SK-N-SH (cell line): Measurements from ENCODE around the gene BRI3BP. TPM values are rescaled to one million over a fixed set of nuclear protein-coding genes. Genes with fewer than 3 reads are reported as not detected.

Experiments
- CTCF ChIA-PET: fragments of 300-600, 350-600 bp; formaldehyde crosslinking; extraction: SDS; loops from one replicate; lab custom pipeline; 2021; lab: Yijun Ruan, JAX
- POLR2A ChIA-PET: fragments of 350-600 bp; sonication (Branson Sonifier 250); formaldehyde crosslinking; extraction: SDS; loops from one replicate; lab custom pipeline; 2020; ENCODE audit warnings: antibody characterized with exemption, inconsistent platforms; lab: Yijun Ruan, JAX
- DNase-seq: peaks from one replicate; pipeline ENCODE4 v3.0.0; 2012
- H2AFZ ChIP-seq: fragments of 200-600 bp; sonication (generic); 2 replicates; pipeline ENCODE4 v1.8.1; 2016; ENCODE audit warnings: antibody characterized with exemption, mild to moderate bottlenecking, low read depth
- H3F3A ChIP-seq: fragments of 200-600 bp; sonication (generic); replicated peaks from 2 replicates; pipeline ENCODE3; 2016; ENCODE audit warnings: antibody characterized with exemption, mild to moderate bottlenecking; ENCODE audit not compliant: insufficient read depth
- H3K27ac ChIP-seq, 2 experiments: fragments of 200-500 bp in 1 of 2; fragments of 200-600 bp in 1 of 2; sonication (Bioruptor generic) in 1 of 2; sonication (generic), shearing (Covaris generic) in 1 of 2; 2 replicates each; pipeline versions ENCODE4 v1.5.1 to v1.6.1; 2014 to 2016; ENCODE audit warnings: low read depth in 2 of 2, inconsistent platforms in 1 of 2, low read length in 1 of 2, mild to moderate bottlenecking in 1 of 2, mixed read lengths in 1 of 2
- H3K27me3 ChIP-seq: fragments of 200-600 bp; sonication (generic), shearing (Covaris generic); 2 replicates; pipeline ENCODE4 v1.6.1; 2016; ENCODE audit warnings: mixed run types; ENCODE audit not compliant: insufficient read depth
- H3K36me3 ChIP-seq, 2 experiments: fragments of 200-500 bp in 1 of 2; fragments of 200-600 bp in 1 of 2; sonication (Bioruptor generic) in 1 of 2; sonication (generic) in 1 of 2; replicated peaks in 1 of 2; 2 replicates each; pipeline versions ENCODE3 to v1.5.1; 2014 to 2016; ENCODE audit warnings: low read length in 1 of 2, mild to moderate bottlenecking in 1 of 2; ENCODE audit not compliant: insufficient read depth in 2 of 2, control insufficient read depth in 1 of 2
- H3K4me1 ChIP-seq, 2 experiments: fragments of 200-500 bp in 1 of 2; fragments of 200-600 bp in 1 of 2; sonication (Bioruptor generic) in 1 of 2; sonication (generic), shearing (Covaris generic) in 1 of 2; 2 replicates each; pipeline versions ENCODE4 v1.5.1 to v1.6.1; 2014 to 2016; ENCODE audit warnings: low read depth in 1 of 2, low read length in 1 of 2, mixed run types in 1 of 2; ENCODE audit not compliant: insufficient read depth in 2 of 2, control insufficient read depth in 1 of 2
- H3K4me2 ChIP-seq: fragments of 200-600 bp; sonication (generic), shearing (Covaris generic); 2 replicates; pipeline ENCODE4 v1.6.1; 2017; ENCODE audit warnings: mixed run types
- H3K4me3 ChIP-seq, 2 experiments: fragments of 200-500 bp in 1 of 2; fragments of 200-600 bp in 1 of 2; sonication (Bioruptor generic) in 1 of 2; sonication (generic), shearing (Covaris generic) in 1 of 2; 2 replicates each; pipeline versions ENCODE4 v1.5.1 to v1.8.1; 2014 to 2016; ENCODE audit warnings: low read depth in 2 of 2, inconsistent platforms in 1 of 2, low read length in 1 of 2, mild to moderate bottlenecking in 1 of 2, mixed read lengths in 1 of 2, moderate library complexity in 1 of 2
- H3K79me2 ChIP-seq: fragments of 200-600 bp; sonication (generic); 2 replicates; pipeline ENCODE4 v1.8.1; 2017; ENCODE audit warnings: mild to moderate bottlenecking; ENCODE audit not compliant: insufficient read depth
- H3K9ac ChIP-seq: fragments of 200-600 bp; sonication (generic); 2 replicates; pipeline ENCODE4 v1.6.1; 2017; ENCODE audit warnings: mixed run types
- H3K9me2 ChIP-seq: fragments of 200-600 bp; sonication (generic); 2 replicates; pipeline ENCODE4 v1.6.1; 2017; ENCODE audit warnings: mixed run types
- H3K9me3 ChIP-seq: fragments of 200-600 bp; sonication (generic); 2 replicates; pipeline ENCODE4 v1.6.1; 2017; ENCODE audit warnings: mixed run types, mild to moderate bottlenecking, moderate library complexity
- H4K20me1 ChIP-seq: fragments of 200-600 bp; sonication (generic); 2 replicates; pipeline ENCODE4 v1.6.1; 2017; ENCODE audit warnings: mild to moderate bottlenecking, mixed run types; ENCODE audit not compliant: insufficient read depth
- CTCF ChIP-seq: fragments of 200-600 bp; sonication (generic); IDR thresholded peaks from 2 replicates; pipeline ENCODE4 v1.6.1; 2017; ENCODE audit warnings: antibody characterized with exemption, mild to moderate bottlenecking, moderate library complexity
- FOSL2 ChIP-seq: IDR thresholded peaks from 2 replicates; pipeline ENCODE4 v1.4.0; 2012; ENCODE audit warnings: low read depth, mild to moderate bottlenecking, moderate library complexity, borderline replicate concordance
- GABPA ChIP-seq: IDR thresholded peaks from 2 replicates; pipeline ENCODE4 v1.4.0; 2012; ENCODE audit warnings: low read depth, mild to moderate bottlenecking
- GATA2 ChIP-seq: sonication (generic); formaldehyde crosslinking; IDR thresholded peaks from 2 replicates; pipeline ENCODE4 v1.5.0; 2020; ENCODE audit warnings: mild to moderate bottlenecking, missing genetic modification reagents
- JUND ChIP-seq: IDR thresholded peaks from 2 replicates; pipeline ENCODE4 v1.4.0; 2012
- MAX ChIP-seq: IDR thresholded peaks from 2 replicates; pipeline ENCODE4 v1.4.0; 2012; ENCODE audit warnings: low read depth
- MEF2A ChIP-seq: IDR thresholded peaks from 2 replicates; pipeline ENCODE4 v1.4.0; 2012; ENCODE audit warnings: low read depth, borderline replicate concordance
- MXI1 ChIP-seq: IDR thresholded peaks from 2 replicates; pipeline ENCODE4 v1.6.1; 2012; ENCODE audit warnings: mild to moderate bottlenecking, low read depth, low read length, improper control_type of control experiment
- NFIC ChIP-seq: IDR thresholded peaks from 2 replicates; pipeline ENCODE4 v1.4.0; 2012; ENCODE audit warnings: borderline replicate concordance
- NRF1 ChIP-seq: IDR thresholded peaks from 2 replicates; pipeline ENCODE4 v1.6.1; 2012; ENCODE audit warnings: low read depth, mild to moderate bottlenecking, low read length
- PBX3 ChIP-seq: IDR thresholded peaks from 2 replicates; pipeline ENCODE4; 2012
- REST ChIP-seq: IDR thresholded peaks from 2 replicates; pipeline ENCODE4 v1.6.1; 2012; ENCODE audit warnings: mild to moderate bottlenecking, low read depth, low read length, moderate library complexity
- SMC3 ChIP-seq: IDR thresholded peaks from 2 replicates; pipeline ENCODE4 v1.6.1; 2012; ENCODE audit warnings: low read depth, low read length, improper control_type of control experiment
- TAF1 ChIP-seq: IDR thresholded peaks from 2 replicates; pipeline ENCODE4 v1.6.1; 2012; ENCODE audit warnings: low read depth, mild to moderate bottlenecking, low read length, moderate library complexity, borderline replicate concordance
- TCF12 ChIP-seq: IDR thresholded peaks from 2 replicates; pipeline ENCODE4 v1.4.0; 2012
- TEAD4 ChIP-seq: IDR thresholded peaks from 2 replicates; pipeline ENCODE4 v1.4.0; 2012; ENCODE audit warnings: mild to moderate bottlenecking, borderline replicate concordance; ENCODE audit not compliant: insufficient read depth
- USF1 ChIP-seq: IDR thresholded peaks from 2 replicates; pipeline ENCODE4 v1.4.0; 2012; ENCODE audit warnings: low read depth, borderline replicate concordance
- USF2 ChIP-seq: fragments of 150-350 bp; IDR thresholded peaks from 2 replicates; pipeline ENCODE4 v1.6.1; 2017; ENCODE audit warnings: antibody characterized with exemption, low read length, low read depth, borderline replicate concordance
- ZBTB33 ChIP-seq: IDR thresholded peaks from 2 replicates; pipeline ENCODE4 v1.4.0; 2012; ENCODE audit warnings: low read depth, borderline replicate concordance
- WGBS: methylation state at CpG from one replicate; pipeline ENCODE4 v1.1.6; 2017; ENCODE audit warnings: low lambda C conversion rate; 5-methylcytosine and 5-hydroxymethylcytosine counted together
- polyA plus RNA-seq, 3 experiments: library from polyadenylated mRNA; depleted of rRNA; stranded (reverse); fragments of >200 nt; gene quantifications; 2 replicates each; pipeline ENCODE4 v1.2.3, GENCODE V29; 2012

Gene BRI3BP
- polyA plus RNA-seq, 1 of the 3 experiments (the other 2 are of a cell fraction): 3.8 TPM

GRCh38 chr12:124992874-124993625 lies 395 bp upstream of the BRI3BP start (continued):
- TF ChIP-seq NFIC: peak; percentile 58
- TF ChIP-seq PBX3: no peak
- TF ChIP-seq MEF2A: no peak
- TF ChIP-seq TAF1: no peak
- no peak for TF ChIP-seq USF1
- no peak for TF ChIP-seq TEAD4
- TF ChIP-seq GATA2 (CRISPR knock-in tag): peak; percentile 24; the same call in 1 of the 2 replicates
- no peak for TF ChIP-seq GABPA
- 0 out of 2 replicates have a peak, but pooled peaks have one; percentile 39 for TF ChIP-seq MAX

- H3K4me2 ChIP-seq: peak overlapping the region; percentile 80
- H3K36me3 ChIP-seq: no peaks in the 10 kb centered on the region
- WGBS: 41% methylated on average over 15 of the region's 15 CpGs
- peaks cover 0 to 13% of the 10 kb centered on the region in 2 experiments; a peak in 1 of 4 replicates for H3K4me1 ChIP-seq
- no peak for DNase-seq
- no peaks in the 10 kb centered on the region for H4K20me1 ChIP-seq
- H3K9me2 ChIP-seq: no peaks in the 10 kb centered on the region
- H3K79me2 ChIP-seq: peaks cover 13% of the 10 kb centered on the region
- peak overlapping the region; percentile 18; the same call in 1 of the 2 replicates for H3K9ac ChIP-seq
- H3K27me3 ChIP-seq: no peaks in the 10 kb centered on the region
- ChIA-PET CTCF (interaction anchor here (1.1 to 1.4 kb wide), 2 partner anchors 18 to 38 kb away, joined by 3 read pairs; no protein-coding TSS in a partner anchor), POLR2A (interaction anchor here (0.6 to 2.1 kb wide), 2 partner anchors 32 to 55 kb away, joined by 3 to 7 read pairs; no protein-coding TSS in a partner anchor)
- H3F3A ChIP-seq: peaks cover 11% of the 10 kb centered on the region
- H3K4me3 ChIP-seq: peak overlapping the region; percentile 61 to 66
- no peak overlapping the region; the same call in 1 of the 2 replicates for H2AFZ ChIP-seq
- no peak overlapping the region for H3K27ac ChIP-seq
- H3K9me3 ChIP-seq: no peaks in the 10 kb centered on the region
- TF ChIP-seq MXI1: no peak
- no peak for TF ChIP-seq NRF1
- no peak for TF ChIP-seq NFIC
- TF ChIP-seq SMC3: no peak
- TF ChIP-seq CTCF: no peak
- no peak for TF ChIP-seq REST
- TF ChIP-seq USF2: no peak
- no peak for TF ChIP-seq TCF12
- no peak for TF ChIP-seq GATA2 (CRISPR knock-in tag)
- no peak for TF ChIP-seq FOSL2
- no peak for TF ChIP-seq JUND
- TF ChIP-seq ZBTB33: no peak
Observed at GRCh38 chr12:124994437-124994975, 1.1 kb downstream of the BRI3BP start.
